ENCODE results near the gene CCDC7.
"Not testable (repeated sequence)": the region's sequence is repeated elsewhere in the genome, so short reads cannot be mapped to it uniquely, and the experiment has no call there.

CCDC7 gene

DNA sequence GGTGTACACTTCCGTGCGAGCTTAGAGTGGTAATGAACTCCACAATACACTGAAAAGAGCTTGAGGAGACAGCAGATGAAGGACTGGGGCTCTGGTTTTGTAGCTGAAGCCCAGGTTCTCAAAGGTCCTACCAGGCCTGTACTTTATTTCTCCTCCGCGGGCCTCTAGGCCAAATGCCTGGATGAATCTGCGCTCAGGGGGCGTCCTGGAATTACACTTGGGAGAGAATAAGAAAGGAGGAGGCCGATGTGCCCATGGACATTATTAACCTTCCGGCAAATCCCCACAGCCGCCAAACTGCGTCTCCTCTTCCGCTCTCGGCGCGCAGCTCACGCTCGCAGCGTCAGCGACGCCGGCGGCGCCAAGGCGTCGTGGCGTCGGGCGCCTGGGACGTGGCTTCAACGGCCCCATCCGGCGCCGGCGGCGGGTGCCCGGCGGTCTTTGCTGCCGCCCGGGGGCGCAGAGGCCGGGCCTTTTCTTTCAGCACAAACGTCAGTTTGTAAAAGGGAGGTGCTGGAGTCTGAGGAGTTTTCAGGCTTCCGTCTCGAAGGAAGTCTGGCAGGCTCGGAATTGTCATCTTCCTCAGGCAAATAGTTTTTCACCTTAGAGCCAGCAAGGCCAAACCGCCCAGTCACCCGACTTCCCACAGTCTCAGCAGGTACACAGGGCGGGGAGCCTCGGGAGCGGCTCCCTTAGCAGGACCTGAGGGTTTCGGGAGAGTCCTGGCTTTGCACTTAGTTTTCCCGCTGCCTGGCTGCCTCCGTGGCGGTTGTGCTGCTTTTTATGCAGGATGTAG is at the start of gene CCDC7:
Gene CCDC7, plus strand, starts transcription at position 401 of the 796 bp plus-strand sequence. CDS start 5,503 bp downstream, outside the sequence.
- peak; percentile 75 for DNase-seq

DNA sequence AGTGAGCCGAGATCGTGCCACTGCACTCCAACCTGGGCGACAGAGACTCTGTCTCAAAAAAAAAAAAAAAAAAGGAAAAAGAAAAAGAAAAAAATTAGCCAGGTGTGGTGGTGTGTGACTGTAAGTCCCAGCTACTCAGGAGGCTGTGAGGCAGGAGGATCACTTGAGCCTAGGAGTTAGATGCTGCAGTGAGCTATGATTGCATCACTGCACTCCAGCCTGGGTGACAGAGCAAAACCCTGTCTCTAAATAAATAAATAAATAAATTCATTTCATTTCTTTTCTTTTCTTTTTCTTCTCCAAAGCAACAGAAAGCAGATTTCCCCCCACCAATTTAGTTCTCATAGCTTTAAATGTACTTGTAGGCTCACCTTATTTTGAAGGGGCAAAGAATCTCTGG is 48.8 kb upstream of the CCDC7 start:
- not testable (repeated sequence) for DNase-seq

DNA sequence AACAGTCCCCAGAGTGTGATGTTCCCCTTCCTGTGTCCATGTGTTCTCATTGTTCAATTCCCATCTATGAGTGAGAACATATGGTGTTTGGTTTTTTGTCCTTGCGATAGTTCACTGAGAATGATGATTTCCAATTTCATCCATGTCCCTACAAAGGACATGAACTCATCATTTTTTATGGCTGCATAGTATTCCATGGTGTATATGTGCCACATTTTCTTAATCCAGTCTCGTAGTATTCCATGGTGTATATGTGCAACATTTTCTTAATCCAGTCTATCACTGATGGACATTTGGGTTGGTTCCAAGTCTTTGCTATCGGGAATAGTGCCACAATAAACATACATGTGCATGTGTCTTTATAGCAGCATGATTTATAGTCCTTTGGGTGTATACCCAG is 46.2 kb upstream of the CCDC7 start:
- not testable (repeated sequence) for DNase-seq

DNA sequence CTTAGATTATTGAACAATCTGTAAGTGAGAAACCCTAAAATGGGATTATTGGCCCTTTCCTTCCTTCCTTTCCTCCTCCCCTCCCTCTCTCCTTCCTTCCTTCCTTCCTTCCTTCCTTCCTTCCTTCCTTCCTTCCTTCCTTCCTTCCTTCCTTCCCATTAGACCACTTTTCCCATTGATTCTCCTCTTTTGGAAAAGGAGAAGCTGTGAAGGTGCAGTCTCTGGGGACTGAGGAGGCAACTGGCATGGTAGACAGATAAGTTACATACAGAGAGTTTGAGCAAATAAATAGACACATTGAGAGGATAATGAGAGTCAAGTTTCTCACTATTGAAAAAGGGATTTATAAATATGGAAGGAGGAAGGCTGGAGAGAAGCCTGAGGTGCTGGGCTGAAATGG is 45.0 kb upstream of the CCDC7 start:
- no peak for DNase-seq

DNA sequence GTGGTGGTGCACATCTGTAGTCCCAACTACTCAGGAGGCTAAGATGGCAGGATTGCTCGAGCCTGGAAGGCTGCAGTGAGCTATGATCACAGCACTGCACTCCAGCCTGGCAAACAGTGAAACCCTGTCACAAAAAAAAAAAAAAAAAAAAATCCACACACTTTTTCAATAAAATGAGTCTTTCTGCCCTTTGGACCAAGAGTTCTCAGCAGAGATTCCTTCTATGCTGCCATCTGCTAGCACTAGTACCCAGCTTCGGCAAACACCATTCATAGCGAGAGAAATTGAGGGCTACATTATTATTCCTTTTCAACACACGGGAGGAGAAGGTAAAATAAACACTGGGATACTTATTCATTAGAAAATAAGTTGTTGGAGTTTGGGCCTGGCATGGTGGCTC is 43.4 kb upstream of the CCDC7 start:
- no peak for DNase-seq

DNA sequence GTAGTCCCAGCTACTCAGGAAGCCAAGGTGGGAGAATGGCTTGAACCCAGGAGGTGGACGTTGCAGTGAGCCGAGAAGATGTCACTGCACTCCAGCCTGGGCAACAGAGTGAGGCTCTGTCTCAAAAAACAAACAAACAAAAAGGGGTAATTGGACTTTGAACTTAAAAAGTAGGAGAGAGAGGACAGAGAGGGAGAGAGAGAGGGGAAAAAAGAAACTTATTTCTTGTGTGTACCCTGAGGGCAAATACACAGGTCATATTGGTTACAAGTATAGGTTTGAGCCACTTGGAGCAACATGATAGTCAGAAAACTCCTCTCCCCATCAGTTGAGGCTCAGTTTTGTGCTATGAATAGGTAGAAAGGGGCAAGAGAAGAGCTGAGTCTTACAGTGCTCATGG is 42.8 kb upstream of the CCDC7 start:
- DNase-seq = no peak

DNA sequence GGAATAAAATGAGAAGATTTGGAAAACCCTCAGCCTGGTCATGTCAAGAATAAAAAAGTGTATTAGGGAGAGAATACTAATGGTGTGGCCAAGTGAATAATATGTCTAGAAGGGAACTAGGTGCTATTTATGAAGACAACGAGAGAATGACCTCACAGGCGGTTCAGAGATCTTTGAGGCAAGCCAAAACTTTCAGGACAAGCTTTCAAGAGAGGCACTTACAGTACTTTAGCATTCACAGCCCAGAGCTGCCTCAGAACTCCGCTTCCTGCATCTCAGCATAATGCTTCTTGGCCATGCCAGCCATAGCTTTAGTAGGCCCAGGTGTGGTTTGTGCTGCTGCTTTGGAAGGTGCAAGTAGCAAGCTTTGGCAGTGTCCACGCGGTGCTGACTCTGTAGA is 37.2 kb upstream of the CCDC7 start:
- DNase-seq = no peak

DNA sequence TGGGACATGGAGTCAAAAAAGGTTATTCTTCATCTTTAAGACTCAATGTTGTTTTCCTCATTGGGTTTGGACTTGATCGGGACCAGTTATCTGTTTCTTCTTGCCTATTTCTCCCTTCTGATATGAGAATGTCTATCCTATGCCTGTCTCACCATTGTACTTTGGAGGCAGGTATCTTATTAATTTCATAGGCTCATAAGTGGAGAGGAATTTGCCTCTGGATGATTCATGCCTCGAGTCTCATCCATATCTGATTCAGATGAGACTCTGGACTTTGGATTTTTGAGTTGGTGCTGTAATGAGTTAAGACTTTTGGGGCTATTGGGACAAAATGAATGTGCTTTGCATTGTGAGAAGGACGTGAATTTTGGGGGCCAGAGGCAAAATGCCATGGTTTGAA is 36.2 kb upstream of the CCDC7 start:
- no peak for DNase-seq

DNA sequence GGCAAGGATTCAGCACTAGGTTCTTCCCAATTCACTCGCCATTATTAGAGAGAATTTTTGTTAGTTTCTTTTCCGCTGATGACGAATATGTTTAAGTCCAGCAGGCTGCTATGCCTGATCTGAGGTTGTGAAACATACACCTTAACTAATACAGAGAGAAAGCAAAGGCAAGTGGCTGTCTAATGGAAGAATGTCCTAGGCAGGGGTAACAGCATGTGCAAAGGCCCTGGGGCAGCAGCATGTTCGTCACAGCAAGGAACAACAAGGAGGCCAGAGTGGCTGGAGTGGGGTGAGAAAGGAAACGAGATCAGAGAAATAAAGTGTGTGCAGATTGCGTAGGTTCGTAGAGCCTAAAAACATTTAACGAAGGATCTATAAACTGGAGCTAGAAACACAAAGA is 35.4 kb upstream of the CCDC7 start:
- no peak for DNase-seq

DNA sequence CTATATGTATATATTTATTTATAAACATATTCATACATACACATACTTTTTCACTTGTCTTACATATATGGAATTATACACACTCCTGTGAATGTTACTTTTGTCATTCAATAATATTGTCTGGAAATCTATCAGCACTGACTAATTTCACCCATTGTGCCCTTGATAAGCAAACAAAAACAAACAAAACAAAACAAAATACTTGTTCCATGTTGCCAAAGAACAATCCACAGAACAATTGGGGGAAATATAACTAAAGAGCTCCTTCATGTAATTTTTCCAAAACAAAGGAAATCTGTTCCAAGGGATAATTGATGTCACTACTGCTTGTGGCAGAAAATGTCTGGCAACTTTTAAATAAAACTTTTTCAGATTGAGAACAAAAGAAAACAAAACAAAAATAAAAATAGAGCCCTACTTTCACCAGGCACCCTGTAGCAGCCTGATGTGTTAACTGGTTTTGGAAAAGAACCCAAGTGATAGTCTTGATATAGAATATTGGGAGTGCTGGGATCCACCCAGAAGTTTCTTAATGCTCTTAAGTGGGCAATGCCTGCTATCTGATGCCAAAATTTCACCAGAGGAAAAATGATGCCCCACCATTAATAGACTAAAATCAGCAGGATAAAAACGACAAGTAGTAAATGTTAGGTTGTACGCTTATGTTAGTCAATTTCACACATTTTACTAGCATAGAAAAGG is 34.0 kb upstream of the CCDC7 start:
- no peak for DNase-seq

DNA sequence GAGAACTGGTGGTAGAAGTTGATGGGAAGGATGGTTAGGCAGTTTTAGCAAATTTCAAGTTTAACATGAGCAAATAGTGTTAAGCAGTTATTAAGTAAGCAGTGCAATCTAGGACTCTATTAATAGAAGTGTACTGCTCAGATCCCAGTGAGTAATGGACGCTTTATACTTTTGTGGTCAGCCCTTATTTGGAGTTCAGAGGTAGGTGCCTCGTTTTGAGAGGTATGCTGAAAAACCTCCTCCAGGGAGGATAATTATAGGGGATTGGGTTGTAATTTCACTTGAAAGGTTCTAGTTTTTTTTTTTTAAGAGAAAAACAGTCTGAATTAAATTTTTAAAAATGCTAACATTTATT is 33.5 kb upstream of the CCDC7 start:
- DNase-seq = peak; percentile 53

DNA sequence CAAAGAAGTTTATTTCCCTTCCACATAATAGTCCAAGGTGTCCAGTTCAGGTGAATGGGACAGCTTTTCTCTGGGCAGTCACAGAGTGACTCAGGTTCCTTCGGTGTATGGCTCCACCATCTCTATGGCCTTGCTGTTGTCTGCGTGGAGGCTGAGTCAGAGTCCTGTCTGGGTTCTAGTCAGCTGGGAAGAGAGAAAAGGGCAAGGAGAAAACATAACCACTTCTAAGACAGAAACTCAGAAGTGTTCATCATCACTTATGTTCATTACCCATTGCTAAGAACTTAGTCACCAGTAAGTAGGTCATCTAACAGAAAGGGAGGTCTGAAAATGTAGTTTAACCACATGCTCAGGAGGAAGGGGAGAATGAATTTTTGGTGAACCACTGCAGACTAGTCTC is 32.4 kb upstream of the CCDC7 start:
- no peak for DNase-seq

DNA sequence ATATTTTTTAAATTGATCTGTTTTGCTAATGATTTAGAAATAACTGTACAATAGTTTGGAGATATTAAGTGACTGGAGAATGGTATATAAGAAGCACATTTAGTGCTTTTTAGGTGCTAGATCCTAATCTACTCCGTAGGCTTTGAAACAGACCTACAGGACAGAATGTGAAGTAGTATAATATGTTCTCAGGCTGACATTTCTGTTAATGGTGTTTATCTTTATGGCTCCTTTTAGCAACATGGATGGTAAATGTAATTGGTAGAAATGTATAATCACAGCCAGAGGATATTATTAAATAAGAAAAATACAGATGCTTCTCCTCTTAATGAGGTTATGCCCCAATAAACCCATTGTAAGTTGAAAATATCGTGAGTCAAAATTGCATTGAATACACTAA is 30.6 kb upstream of the CCDC7 start:
- no peak for DNase-seq

DNA sequence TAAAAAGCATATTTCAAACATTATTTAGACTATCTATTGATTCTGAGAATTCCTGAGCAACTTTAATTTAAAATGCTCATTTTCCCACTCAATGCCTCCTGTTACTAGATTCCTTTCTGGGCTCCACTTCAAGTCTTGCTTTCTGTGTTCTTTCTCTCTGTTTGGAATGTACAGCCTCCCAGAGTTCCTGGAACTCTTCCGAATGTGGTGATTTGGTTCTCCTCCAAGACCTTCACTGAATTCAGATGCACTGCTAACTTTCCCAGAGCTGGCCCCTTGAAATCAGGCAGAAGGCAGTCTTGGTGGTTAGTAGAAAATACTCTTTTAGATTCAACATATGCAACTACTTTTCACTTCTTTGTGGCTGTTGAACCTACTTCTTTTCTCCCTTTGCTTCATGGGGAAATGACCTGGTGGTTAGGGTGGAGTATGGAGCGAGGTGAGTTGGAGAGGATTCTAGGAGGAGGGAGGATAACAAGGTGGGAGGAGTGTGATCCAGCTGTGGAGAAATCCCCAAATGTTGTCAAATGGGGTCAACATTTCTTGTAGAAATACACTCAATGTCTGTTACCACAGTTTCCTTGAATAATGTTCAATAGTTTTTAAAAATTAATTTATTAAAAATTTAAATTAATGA is 27.9 kb upstream of the CCDC7 start:
- DNase-seq = no peak

DNA sequence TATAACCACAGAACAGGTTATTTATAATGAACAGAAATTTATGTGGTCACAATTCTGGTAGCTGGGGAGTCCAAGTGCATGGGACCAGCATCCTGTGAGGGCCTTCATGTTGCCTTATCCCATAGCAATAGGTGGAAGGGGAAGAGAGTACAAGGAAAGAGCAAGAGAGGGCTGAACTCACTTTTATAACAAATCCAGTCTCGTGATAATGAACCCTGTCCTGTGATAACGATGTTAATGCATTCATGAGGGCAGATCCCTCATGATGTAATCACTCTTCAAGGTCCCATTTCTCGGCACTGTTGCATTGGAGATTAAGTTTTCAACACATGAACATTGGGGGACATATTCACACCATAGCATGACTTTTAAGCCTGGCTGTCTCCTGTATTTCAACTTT is 27.4 kb upstream of the CCDC7 start:
- DNase-seq = no peak

DNA sequence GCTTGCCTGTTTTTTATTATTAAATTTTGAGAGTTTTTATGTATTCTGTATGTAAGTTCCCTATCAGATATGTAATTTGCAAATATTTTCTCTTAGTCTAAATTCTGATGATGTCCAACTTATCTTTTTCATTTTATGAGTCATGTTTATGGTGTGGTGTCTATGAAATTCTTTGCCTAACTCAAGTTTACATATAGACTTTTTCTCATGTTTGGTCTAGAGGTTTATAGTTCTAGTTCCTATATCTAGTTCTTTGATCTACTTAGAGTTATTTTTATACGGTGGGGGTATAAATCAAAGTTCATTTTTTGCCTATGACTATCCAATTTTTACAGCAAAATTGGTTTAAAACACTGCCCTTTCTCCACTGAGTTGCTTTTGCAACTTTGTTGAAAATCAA is 26.3 kb upstream of the CCDC7 start:
- no peak for DNase-seq

DNA sequence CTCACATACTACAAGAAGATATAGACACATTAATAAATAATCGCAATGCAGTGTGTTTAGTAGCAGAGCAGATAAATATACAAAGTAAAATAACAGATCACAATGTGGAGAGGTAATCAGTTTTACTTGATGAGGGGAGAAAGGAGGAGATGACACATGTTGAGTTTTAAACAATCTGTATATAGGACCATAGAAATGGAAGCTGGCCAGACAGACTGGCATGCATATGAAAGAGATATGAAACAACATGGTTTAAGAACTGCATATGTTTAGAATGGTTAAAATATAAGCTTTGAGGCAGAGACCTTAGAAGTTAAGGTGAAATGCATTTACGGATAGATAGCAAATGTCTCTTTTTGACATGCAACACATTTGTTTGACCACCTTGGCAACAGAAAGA is 19.8 kb upstream of the CCDC7 start:
- no peak for DNase-seq

DNA sequence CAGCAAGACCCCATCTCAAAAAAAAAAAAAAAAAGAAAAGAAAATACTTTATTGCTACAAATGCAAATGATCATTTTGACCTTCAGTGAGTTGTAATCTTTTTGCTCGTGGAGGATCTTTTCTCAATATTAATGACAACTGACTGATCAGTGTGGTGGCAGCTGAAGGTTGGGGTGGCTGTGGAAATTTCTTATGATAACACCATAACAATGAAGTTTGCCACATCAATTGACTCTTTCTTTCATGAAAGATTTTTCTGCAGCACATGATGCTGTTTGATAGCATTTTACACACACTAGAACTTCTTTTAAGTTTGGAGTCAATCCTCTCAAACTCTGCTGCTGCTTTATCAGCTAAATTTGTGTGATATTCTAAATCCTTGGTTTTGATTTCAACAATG is 12.4 kb upstream of the CCDC7 start:
- no peak for DNase-seq

DNA sequence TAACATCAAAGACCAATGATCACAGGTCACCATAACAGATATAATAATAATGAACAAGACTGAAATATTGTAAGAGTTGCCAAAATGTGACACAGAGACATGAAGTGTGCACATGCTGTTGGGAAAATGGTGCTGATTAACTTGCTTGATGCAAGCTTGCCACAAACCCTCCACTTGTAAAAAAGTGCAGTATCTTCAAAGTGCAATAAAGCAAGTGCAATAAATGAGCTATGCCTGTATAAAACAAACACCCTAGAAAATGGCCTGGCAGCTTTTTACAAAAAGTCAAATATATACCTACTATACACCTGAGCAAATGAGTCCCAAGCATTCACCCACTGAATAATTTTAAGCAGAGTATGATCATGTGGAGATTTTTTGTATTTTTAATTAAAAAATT is 9.7 kb upstream of the CCDC7 start:
- no peak for DNase-seq

DNA sequence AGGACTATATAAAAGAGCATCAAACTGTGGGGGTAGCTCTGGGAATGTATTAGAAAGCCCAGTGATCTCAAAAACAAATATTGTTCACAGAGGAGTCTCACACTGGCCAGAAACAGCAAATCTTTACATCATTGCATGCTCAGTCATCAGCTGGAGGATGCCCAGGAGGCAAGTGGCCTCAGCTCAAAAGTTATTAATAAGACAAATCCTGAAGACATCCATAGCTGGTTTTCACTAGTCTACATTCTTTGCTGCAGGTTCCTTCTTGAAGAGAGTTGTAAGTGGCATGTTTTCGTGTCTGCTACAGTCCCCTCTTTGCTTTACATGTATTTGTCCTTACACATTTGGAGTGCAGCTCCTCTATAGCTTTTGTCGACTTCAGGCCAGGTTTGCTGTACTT is 8.6 kb upstream of the CCDC7 start:
- no peak for DNase-seq

DNA sequence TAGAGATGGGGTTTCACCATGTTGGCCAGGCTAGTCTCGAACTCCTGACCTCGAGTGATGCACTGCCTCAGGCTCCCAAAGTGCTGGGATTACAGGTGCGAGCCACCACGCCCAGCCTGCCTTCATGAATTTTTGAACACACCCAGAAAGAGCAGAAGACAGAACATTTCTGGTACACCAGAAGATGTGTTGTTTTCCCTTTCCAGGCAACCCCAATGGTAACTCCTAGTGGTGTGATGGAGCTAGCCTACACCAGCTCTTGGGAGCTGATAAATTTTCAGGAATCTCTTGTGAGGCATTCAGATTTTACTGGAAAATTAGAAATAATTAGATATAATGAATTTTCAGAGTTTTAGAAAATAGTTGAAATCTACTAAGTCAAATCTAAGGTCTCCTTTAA is 904 bp upstream of the CCDC7 start:
- no peak for DNase-seq

DNA sequence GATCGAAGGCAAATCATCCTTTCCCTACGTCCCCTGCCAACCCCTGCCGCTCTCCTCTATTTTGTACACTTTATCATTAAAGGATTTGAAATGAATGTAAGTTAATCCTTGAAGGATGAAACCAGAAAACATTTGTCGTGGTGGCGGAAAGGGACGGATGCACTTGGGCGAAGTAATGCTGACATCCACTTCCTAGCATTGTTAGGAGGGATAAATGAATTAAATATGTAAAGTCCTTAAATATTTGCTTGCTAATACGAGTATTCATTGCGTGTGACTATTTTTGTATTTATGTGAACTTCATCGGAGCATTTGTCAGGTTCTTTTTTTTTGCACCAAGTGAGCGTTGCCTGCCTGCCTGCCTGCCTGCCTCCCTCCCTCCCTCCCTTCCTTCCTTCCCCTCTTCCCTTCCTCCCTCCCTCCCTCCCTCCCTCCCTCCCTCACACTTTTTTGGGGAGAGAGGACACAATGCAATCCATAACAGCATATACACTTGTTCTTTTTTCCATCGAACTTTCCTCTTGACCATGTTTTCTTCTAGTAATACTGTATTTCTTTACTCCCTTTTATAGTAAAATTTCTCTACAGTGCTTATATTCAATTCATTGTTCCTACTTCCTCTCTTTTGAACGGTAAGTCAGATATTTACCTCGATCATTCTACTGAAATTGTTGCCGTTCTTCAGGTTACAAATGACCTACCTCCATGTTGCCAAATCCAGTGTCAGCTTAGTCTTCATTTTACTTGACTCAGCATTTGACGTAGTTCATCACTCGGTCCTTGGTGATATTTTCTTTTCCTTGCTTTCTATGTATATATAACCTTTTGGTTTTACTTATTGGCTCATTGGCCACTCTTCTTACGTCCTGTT is 831 bp downstream of the CCDC7 start:
- peak; percentile 54 for DNase-seq

DNA sequence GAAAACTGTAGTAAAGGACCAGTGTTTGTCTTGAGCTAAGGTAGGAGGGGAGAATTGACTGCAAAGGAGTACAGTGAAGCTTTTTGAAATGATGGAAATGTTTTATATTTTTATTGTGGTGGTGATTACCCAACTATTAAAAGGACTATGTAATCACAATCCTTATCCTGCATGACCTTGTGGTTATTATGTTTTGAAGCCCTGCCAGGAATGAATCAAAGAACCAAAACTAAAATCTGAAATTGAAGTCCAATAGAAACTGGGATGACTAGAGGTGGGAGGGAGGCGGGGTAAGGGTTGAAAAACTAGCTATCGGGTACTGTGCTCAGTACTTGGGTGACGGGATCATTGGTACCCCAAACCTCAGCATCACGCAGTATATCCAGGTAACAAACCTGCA is 8.2 kb downstream of the CCDC7 start:
- no peak for DNase-seq
